ENCODE measurements around the gene GPR108. TPM values are rescaled to one million over a fixed set of nuclear protein-coding genes. Genes with fewer than 3 reads are reported as not detected.
A peak's percentile ranks its signal among the peaks of the same experiment; 100 is the strongest.

The GPR108 gene
- total and polyA plus RNA-seq, 8 donors, result 51.0 to 81.7 (median 62.6) TPM

- DNase-seq (peak in 1 of 4 donors; percentile 67), ATAC-seq (no peak)
- intact Hi-C loops (cut with DNase I), result loop anchor here (10.0 kb wide), 1 partner anchor 131 kb away; no protein-coding TSS in a partner anchor
- peaks cover 0 to 43% of the 10 kb centered on the region in 2 donors for H3K36me3 ChIP-seq
- H3K9me3 ChIP-seq, result no peaks in the 10 kb centered on the region
- no peak overlapping the region for H3K4me3 ChIP-seq
- H3K27me3 ChIP-seq, result no peaks in the 10 kb centered on the region
- no peak overlapping the region for H3K27ac ChIP-seq
- TF ChIP-seq CTCF (IDR thresholded peaks at IDR 0.05), result no peak
- H3K4me1 ChIP-seq, result peaks cover 18 to 47% of the 10 kb centered on the region in 2 donors
Measured at GRCh38 chr19:6734096-6734696, 3.2 kb downstream of the GPR108 start.

- intact Hi-C loops (cut with DNase I), result loop anchor here (10.0 kb wide), 1 partner anchor 131 kb away; no protein-coding TSS in a partner anchor
Measured at GRCh38 chr19:6733338-6734095, 3.9 kb downstream of the GPR108 start.

GRCh38 chr19:6732803-6733337 lies 4.5 kb downstream of the GPR108 start:
- peaks cover 11 to 47% of the 10 kb centered on the region in 2 donors for H3K4me1 ChIP-seq
- peaks cover 0 to 43% of the 10 kb centered on the region in 2 donors for H3K36me3 ChIP-seq
- no peaks in the 10 kb centered on the region for H3K27me3 ChIP-seq
- H3K27ac ChIP-seq, result no peak overlapping the region
- DNase-seq (peak in 1 of 4 donors; percentile 51), ATAC-seq (no peak)
- H3K9me3 ChIP-seq, result no peaks in the 10 kb centered on the region
- no peak overlapping the region for H3K4me3 ChIP-seq
- intact Hi-C loops (cut with DNase I), result loop anchor here (10.0 kb wide), 1 partner anchor 132 kb away; no protein-coding TSS in a partner anchor
- TF ChIP-seq CTCF (IDR thresholded peaks at IDR 0.05), result no peak

More at GRCh38 chr19:6733338-6734095, 3.9 kb downstream of the GPR108 start:
- Histone ChIP-seq H3K36me3 (peaks cover 0 to 43% of the 10 kb centered on the region in 2 donors), H3K9me3 (no peaks in the 10 kb centered on the region), H3K27me3 (no peaks in the 10 kb centered on the region), H3K4me1 (peaks cover 14 to 47% of the 10 kb centered on the region in 2 donors), H3K4me3 (no peak overlapping the region), H3K27ac (no peak overlapping the region)
- DNase-seq (peak in 1 of 4 donors; percentile 65), ATAC-seq (no peak)
- no peak for TF ChIP-seq CTCF (IDR thresholded peaks at IDR 0.05)

GRCh38 chr19:6731822-6732221 lies 5.6 kb downstream of the GPR108 start:
- intact Hi-C loops (cut with DNase I), result loop anchor here (10.0 kb wide), 1 partner anchor 133 kb away; no protein-coding TSS in a partner anchor
- Histone ChIP-seq H3K4me3 (no peak overlapping the region), H3K4me1 (peaks cover 11 to 51% of the 10 kb centered on the region in 2 donors), H3K27ac (no peak overlapping the region), H3K36me3 (peaks cover 0 to 43% of the 10 kb centered on the region in 2 donors), H3K27me3 (no peaks in the 10 kb centered on the region), H3K9me3 (no peaks in the 10 kb centered on the region)
- TF ChIP-seq CTCF (IDR thresholded peaks at IDR 0.05), result no peak
- ATAC-seq (no peak), DNase-seq (peak in 1 of 4 donors; percentile 65)

Data from left lung (tissue), 10 donors.